Activated CD4-positive, CD25-positive, alpha-beta regulatory T cell treated with anti-CD3 and anti-CD28 coated beads, Interleukin-2, amount 50 U/mL, for 16 hours (primary cell): ENCODE data around the gene GPR63.

ENCODE experiments used
- DNase-seq: peaks from one replicate; pipeline ENCODE4 v3.0.0-alpha.2; 2020; ENCODE audit warnings: low read depth, low spot score

GPR63 gene

GRCh38 chr6:96760153-96760687 is 77.1 kb downstream of the GPR63 start:
- DNase-seq, result no peak

- no peak for DNase-seq
Observed at GRCh38 chr6:96755096-96755495, 82.2 kb downstream of the GPR63 start.

- no peak for DNase-seq
Observed at GRCh38 chr6:96749891-96750290, 87.4 kb downstream of the GPR63 start.
